Measurements from ENCODE around the gene MTMR11. TPM values are rescaled to one million over a fixed set of nuclear protein-coding genes. Genes with fewer than 3 reads are reported as not detected.

Gene MTMR11
- total RNA-seq, 1 donor from 2014 or later, result 39.3 TPM

- TF ChIP-seq, protein P1, sequence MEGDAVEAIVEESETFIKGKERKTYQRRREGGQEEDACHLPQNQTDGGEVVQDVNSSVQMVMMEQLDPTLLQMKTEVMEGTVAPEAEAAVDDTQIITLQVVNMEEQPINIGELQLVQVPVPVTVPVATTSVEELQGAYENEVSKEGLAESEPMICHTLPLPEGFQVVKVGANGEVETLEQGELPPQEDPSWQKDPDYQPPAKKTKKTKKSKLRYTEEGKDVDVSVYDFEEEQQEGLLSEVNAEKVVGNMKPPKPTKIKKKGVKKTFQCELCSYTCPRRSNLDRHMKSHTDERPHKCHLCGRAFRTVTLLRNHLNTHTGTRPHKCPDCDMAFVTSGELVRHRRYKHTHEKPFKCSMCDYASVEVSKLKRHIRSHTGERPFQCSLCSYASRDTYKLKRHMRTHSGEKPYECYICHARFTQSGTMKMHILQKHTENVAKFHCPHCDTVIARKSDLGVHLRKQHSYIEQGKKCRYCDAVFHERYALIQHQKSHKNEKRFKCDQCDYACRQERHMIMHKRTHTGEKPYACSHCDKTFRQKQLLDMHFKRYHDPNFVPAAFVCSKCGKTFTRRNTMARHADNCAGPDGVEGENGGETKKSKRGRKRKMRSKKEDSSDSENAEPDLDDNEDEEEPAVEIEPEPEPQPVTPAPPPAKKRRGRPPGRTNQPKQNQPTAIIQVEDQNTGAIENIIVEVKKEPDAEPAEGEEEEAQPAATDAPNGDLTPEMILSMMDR (IDR thresholded peaks at IDR 0.05; ENCODE audit: unreplicated experiment), result no peak
- no peak overlapping the region for H3K4me3 Mint-ChIP-seq
- DNase-seq (ENCODE audit: low spot score in 2 of 2, unreplicated experiment in 2 of 2), result no peak
- H3K36me3 Mint-ChIP-seq, result no peaks in the 10 kb centered on the region
- H3K9me3 Mint-ChIP-seq, result no peaks in the 10 kb centered on the region
- H3K27me3 Mint-ChIP-seq (ENCODE audit: low read depth), result no peaks in the 10 kb centered on the region
- H3K4me1 Mint-ChIP-seq, result no peaks in the 10 kb centered on the region
- no peak overlapping the region for H3K27ac Mint-ChIP-seq
These were observed 54.8 kb downstream of the MTMR11 start for GRCh38 chr1:149881876-149882275.

DNA sequence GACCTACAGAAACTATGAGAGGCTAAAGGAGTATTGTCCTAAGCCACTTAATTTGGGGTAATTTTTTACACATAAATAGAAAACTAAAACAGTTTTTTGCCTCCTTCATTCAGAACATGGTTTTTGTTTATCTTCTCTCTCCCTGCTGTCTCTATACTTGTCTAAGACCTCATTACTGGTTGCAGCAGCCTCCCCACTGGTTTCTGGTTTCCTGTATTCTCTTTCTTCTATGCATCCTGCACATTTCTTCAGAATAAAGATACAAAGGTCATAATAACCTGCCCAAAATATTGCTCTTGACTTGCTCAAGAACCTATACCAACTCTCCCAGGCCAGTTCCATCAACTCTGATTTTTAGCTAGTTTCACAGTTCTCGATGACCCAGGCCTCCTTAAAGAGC is 57.1 kb downstream of the MTMR11 start:
- TF ChIP-seq, protein P1 (IDR thresholded peaks at IDR 0.05; ENCODE audit: unreplicated experiment), result no peak
- no peaks in the 10 kb centered on the region for H3K27me3 Mint-ChIP-seq (ENCODE audit: low read depth)
- no peak overlapping the region for H3K4me3 Mint-ChIP-seq
- H3K9me3 Mint-ChIP-seq, result no peaks in the 10 kb centered on the region
- H3K27ac Mint-ChIP-seq, result no peak overlapping the region
- no peak for DNase-seq (ENCODE audit: low spot score in 2 of 2, unreplicated experiment in 2 of 2)
- no peaks in the 10 kb centered on the region for H3K4me1 Mint-ChIP-seq
- H3K36me3 Mint-ChIP-seq, result no peaks in the 10 kb centered on the region

Other genes with a start within 250 kb of the MTMR11 start
- gene FCGR1A, start 154.2 kb downstream of the MTMR11 start, total RNA-seq, result not detected in 3 replicates
- gene BOLA1, start 37.3 kb downstream of the MTMR11 start, total RNA-seq, result 11.6 to 12.4 TPM (median 11.7 TPM) in 3 replicates
- 19.1 to 20.3 TPM (median 19.6 TPM) in 3 replicates for gene SV2A, start 19.0 kb downstream of the MTMR11 start, total RNA-seq
- gene SF3B4, start 9.1 kb downstream of the MTMR11 start, total RNA-seq, result 68.7 to 72.8 TPM (median 69.2 TPM) in 3 replicates
- gene OTUD7B, start 73.8 kb upstream of the MTMR11 start, total RNA-seq, result 48.5 to 50.7 TPM (median 48.9 TPM) in 3 replicates
- 51.3 to 56.5 TPM (median 53.0 TPM) in 3 replicates for gene VPS45, start 130.9 kb upstream of the MTMR11 start, total RNA-seq
- 80.1 to 84.5 TPM (median 81.8 TPM) in 3 replicates for gene PLEKHO1, start 213.0 kb upstream of the MTMR11 start, total RNA-seq